GM12878 (cell line): Measurements from ENCODE around the gene DDHD1. TPM values are rescaled to one million over a fixed set of nuclear protein-coding genes. Genes with fewer than 3 reads are reported as not detected.

Source experiments
- CBX5 ChIP-seq: sonication (generic); IDR thresholded peaks from 2 replicates; pipeline ENCODE4 v1.6.1; 2016; ENCODE audit warnings: low read depth, moderate library complexity, mild to moderate bottlenecking, inconsistent platforms
- HDGF ChIP-seq: fragments of 450-650 bp; IDR thresholded peaks from 2 replicates; pipeline ENCODE4 v1.6.1; 2016; ENCODE audit warnings: antibody characterized with exemption
- KDM1A ChIP-seq: fragments of 200-600 bp; sonication (generic); IDR thresholded peaks from 2 replicates; pipeline ENCODE4 v1.6.1; 2016; ENCODE audit warnings: borderline replicate concordance
- MEF2A ChIP-seq: IDR thresholded peaks from 2 replicates; pipeline ENCODE4 v1.6.1; 2011; ENCODE audit warnings: low read depth, mild to moderate bottlenecking, low read length, moderate library complexity; ENCODE audit not compliant: insufficient read depth
- MYB ChIP-seq: fragments of 150-350 bp; IDR thresholded peaks from 2 replicates; pipeline ENCODE4 v1.6.1; 2014; ENCODE audit warnings: mild to moderate bottlenecking, low read depth, low read length, borderline replicate concordance
- PBX3 ChIP-seq: IDR thresholded peaks from 2 replicates; pipeline ENCODE4 v1.6.1; 2011; ENCODE audit warnings: mild to moderate bottlenecking, low read depth, low read length, moderate library complexity; ENCODE audit not compliant: insufficient replicate concordance
- REST ChIP-seq: IDR thresholded peaks from 2 replicates; pipeline ENCODE4 v1.6.1; 2012; ENCODE audit warnings: mild to moderate bottlenecking, low read depth, low read length
- SIN3A ChIP-seq: IDR thresholded peaks from 2 replicates; pipeline ENCODE4 v1.6.1; 2012; ENCODE audit warnings: low read depth, low read length, improper control_type of control experiment
- SMARCA5 ChIP-seq: fragments of 450-650 bp; IDR thresholded peaks from 2 replicates; pipeline ENCODE4 v1.6.1; 2017; ENCODE audit warnings: mild to moderate bottlenecking
- SUPT20H ChIP-seq: IDR thresholded peaks from 2 replicates; pipeline ENCODE4 v1.6.1; 2011; ENCODE audit warnings: low read depth, mild to moderate bottlenecking, low read length, moderate library complexity, borderline replicate concordance; ENCODE audit not compliant: control insufficient read depth
- ZBTB11 ChIP-seq: fragments of 450-650 bp; formaldehyde crosslinking; IDR thresholded peaks from 2 replicates; pipeline ENCODE4 v1.5.0; 2022; ENCODE audit warnings: mild to moderate bottlenecking, missing genetic modification characterization
- ZNF592 ChIP-seq: fragments of 450-650 bp; IDR thresholded peaks from 2 replicates; pipeline ENCODE4 v1.6.1; 2017; ENCODE audit warnings: mild to moderate bottlenecking, moderate library complexity
- polyA plus RNA-seq, 11 experiments: library from polyadenylated mRNA; depleted of rRNA in 4 of 11; unstranded in 6 of 11; stranded (reverse) in 5 of 11; fragments of >200 nt; fragmentation: Nextera tagmentation in 4 of 11; fragmentation: Illumina TruSeq in 1 of 11; extraction: Ambion mirVana in 4 of 11; extraction: Trizol in 1 of 11; gene quantifications; 1 replicate in 1 of 11; 2 replicates in 10 of 11; pipeline versions ENCODE4 v1.2.1 to v1.2.3, GENCODE V29; 2011 to 2016; ENCODE audit warnings: inconsistent platforms in 2 of 11, missing spikeins in 2 of 11, low read depth in 1 of 11
- total RNA-seq, 4 experiments: library from RNA; depleted of rRNA in 3 of 4; stranded (reverse); fragments of >200 nt in 3 of 4; fragmentation: Illumina TruSeq in 1 of 4; extraction: Trizol in 1 of 4; gene quantifications; 2 replicates each; pipeline versions ENCODE4 v1.2.1 to v1.2.3, GENCODE V29; 2013 to 2021

The DDHD1 gene
- total and polyA plus RNA-seq, 10 of the 15 experiments (the other 5 are each of a cell fraction or from before 2014, with no cell fraction given), result 7.7 to 52.3 (median 28.5) TPM

GRCh38 chr14:53161758-53162435, 8.8 kb upstream of the DDHD1 start (continued):
- TF ChIP-seq PBX3 (no peak), REST (no peak), CBX5 (no peak), SUPT20H (no peak), SMARCA5 (no peak), HDGF (no peak), MEF2A (0 out of 2 replicates have a peak, but pooled peaks have one; percentile 52), MYB (no peak), KDM1A (no peak), ZNF592 (no peak), ZBTB11 (no peak), SIN3A (no peak)
